IMR-90 (cell line): Measurements from ENCODE around the gene DCD. TPM values are rescaled to one million over a fixed set of nuclear protein-coding genes. Genes with fewer than 3 reads are reported as not detected.

Experiments
- ATAC-seq: fragments of 200-7000 bp; cut with Tn5 transposase; 2 replicates; pipeline ENCODE4 v1.9.1; 2020; ENCODE audit warnings: low read depth, mild to moderate bottlenecking, moderate library complexity
- BruUV-seq: library from RNA; stranded (reverse); fragments of 400-500 nt; replicated peaks from 2 replicates; lab custom pipeline; 2021; lab: Mats Ljungman, UMichigan
- CTCF ChIA-PET: fragments of 300-600 bp; formaldehyde crosslinking; extraction: SDS; loops from one replicate; lab custom pipeline; 2021; ENCODE audit warnings: antibody characterized with exemption; lab: Yijun Ruan, JAX
- POLR2A ChIA-PET: fragments of 300-600 bp; sonication (Branson Sonifier 250); formaldehyde crosslinking; loops from one replicate; lab custom pipeline; 2022; ENCODE audit warnings: antibody characterized with exemption; ENCODE audit not compliant: unreplicated experiment; lab: Charles Lee
- DNase-seq: peaks from one replicate; pipeline ENCODE4 v3.0.0; 2013
- H2AFZ ChIP-seq: replicated peaks from 2 replicates; pipeline ENCODE3; 2013; ENCODE audit warnings: low read length, mild to moderate bottlenecking; ENCODE audit not compliant: poor library complexity
- H2AK5ac ChIP-seq: 2 replicates; pipeline ENCODE4 v1.6.1; 2013; ENCODE audit warnings: low read depth, low read length, inconsistent platforms
- H2AK9ac ChIP-seq: replicated peaks from 2 replicates; pipeline ENCODE3; 2013; ENCODE audit warnings: mild to moderate bottlenecking, low read depth, low read length, moderate library complexity; ENCODE audit not compliant: poor library complexity
- H2BK120ac ChIP-seq: 2 replicates; pipeline ENCODE4 v1.6.1; 2013; ENCODE audit warnings: low read depth, low read length, inconsistent platforms
- H2BK15ac ChIP-seq: 3 replicates; pipeline ENCODE4 v1.6.1; 2013; ENCODE audit warnings: low read depth, low read length, inconsistent platforms
- H2BK20ac ChIP-seq: 2 replicates; pipeline ENCODE4 v1.6.1; 2013; ENCODE audit warnings: low read depth, mild to moderate bottlenecking, inconsistent platforms, low read length, moderate library complexity
- H2BK5ac ChIP-seq: 2 replicates; pipeline ENCODE4 v1.6.1; 2013; ENCODE audit warnings: mild to moderate bottlenecking, low read depth, low read length, inconsistent platforms; ENCODE audit not compliant: poor library complexity, severe bottlenecking
- H3K14ac ChIP-seq: replicated peaks from 2 replicates; pipeline ENCODE4 v1.6.1; 2013; ENCODE audit warnings: low read depth, low read length, inconsistent platforms
- H3K18ac ChIP-seq: 2 replicates; pipeline ENCODE4 v1.6.1; 2013; ENCODE audit warnings: low read depth, low read length, control low read depth
- H3K23ac ChIP-seq: 2 replicates; pipeline ENCODE4 v1.6.1; 2013; ENCODE audit warnings: low read depth, low read length, inconsistent platforms
- H3K27ac ChIP-seq: 2 replicates; pipeline ENCODE4 v1.5.1; 2013; ENCODE audit warnings: mild to moderate bottlenecking, control low read depth, low read length; ENCODE audit not compliant: insufficient read depth
- H3K27me3 ChIP-seq: 2 replicates; pipeline ENCODE4 v1.6.1; 2013; ENCODE audit warnings: low read length; ENCODE audit not compliant: control insufficient read depth, insufficient read depth
- H3K36me3 ChIP-seq: 2 replicates; pipeline ENCODE4 v1.6.1; 2013; ENCODE audit warnings: low read length, mixed read lengths; ENCODE audit not compliant: control insufficient read depth, insufficient read depth
- H3K4ac ChIP-seq: 2 replicates; pipeline ENCODE4 v1.6.1; 2013; ENCODE audit warnings: low read depth, low read length, inconsistent platforms
- H3K4me1 ChIP-seq: 2 replicates; pipeline ENCODE4 v1.6.1; 2013; ENCODE audit warnings: low read length, mixed read lengths; ENCODE audit not compliant: control insufficient read depth, insufficient read depth
- H3K4me2 ChIP-seq: 2 replicates; pipeline ENCODE4 v1.6.1; 2013; ENCODE audit warnings: low read depth, mild to moderate bottlenecking, control low read depth, low read length, moderate library complexity
- H3K4me3 ChIP-seq: 2 replicates; pipeline ENCODE4 v1.5.1; 2013; ENCODE audit warnings: low read depth, mild to moderate bottlenecking, control low read depth, low read length, moderate library complexity; ENCODE audit not compliant: insufficient read depth
- H3K56ac ChIP-seq: 2 replicates; pipeline ENCODE4 v1.6.1; 2013; ENCODE audit warnings: low read length, inconsistent platforms; ENCODE audit not compliant: insufficient read depth; ENCODE audit errors: extremely low read depth
- H3K79me1 ChIP-seq, 2 experiments: 2 replicates each; pipeline ENCODE4 v1.6.1; 2013; ENCODE audit warnings: low read length in 2 of 2, inconsistent platforms in 1 of 2, low read depth in 1 of 2
- H3K9ac ChIP-seq: 2 replicates; pipeline ENCODE4 v1.6.1; 2013; ENCODE audit warnings: low read depth, low read length, control low read depth
- H3K9me1 ChIP-seq: 2 replicates; pipeline ENCODE4 v1.6.1; 2013; ENCODE audit warnings: low read length, inconsistent platforms; ENCODE audit not compliant: insufficient read depth
- H3K9me3 ChIP-seq: 2 replicates; pipeline ENCODE4 v1.6.1; 2013; ENCODE audit warnings: low read length; ENCODE audit not compliant: control insufficient read depth, insufficient read depth
- H4K20me1 ChIP-seq: 2 replicates; pipeline ENCODE4 v1.6.1; 2013; ENCODE audit warnings: low read length, inconsistent platforms; ENCODE audit not compliant: insufficient read depth
- H4K5ac ChIP-seq: 2 replicates; pipeline ENCODE4 v1.6.1; 2013; ENCODE audit warnings: mild to moderate bottlenecking, low read depth, low read length, control low read depth
- H4K8ac ChIP-seq, 2 experiments: 2 replicates each; pipeline ENCODE4 v1.6.1; 2013; ENCODE audit warnings: low read depth in 2 of 2, low read length in 2 of 2, control low read depth in 1 of 2, inconsistent platforms in 1 of 2
- H4K91ac ChIP-seq: 2 replicates; pipeline ENCODE4 v1.6.1; 2013; ENCODE audit warnings: low read depth, low read length, inconsistent platforms; ENCODE audit not compliant: insufficient read depth
- RAD21 ChIP-seq: IDR thresholded peaks from 2 replicates; pipeline ENCODE4 v1.6.1; 2012; ENCODE audit warnings: low read length, improper control_type of control experiment
- RFX5 ChIP-seq: IDR thresholded peaks from 2 replicates; pipeline ENCODE4 v1.8.0; 2012; ENCODE audit warnings: low read depth, mild to moderate bottlenecking, low read length, moderate library complexity
- WGBS, 2 experiments: methylation state at CpG; one replicate each; pipeline versions ENCODE4 v1.1.5 to v1.1.7; 2013; ENCODE audit warnings: missing lambda C conversion rate in 2 of 2; ENCODE audit not compliant: insufficient read length in 1 of 2; ENCODE audit errors: extremely low coverage in 2 of 2; 5-methylcytosine and 5-hydroxymethylcytosine counted together
- dilution Hi-C: fragments of 300-500 bp; cut with HindIII; formaldehyde crosslinking; loops from one replicate; pipeline ENCODE4 v1.14.3; 2018; ENCODE audit warnings: low sequenced_read_pairs; ENCODE audit not compliant: unreplicated experiment
- in situ Hi-C: fragments of 300-500 bp; cut with MboI; formaldehyde crosslinking; loops from 3 replicates; pipeline ENCODE4 v1.14.3; 2019; ENCODE audit warnings: low sequenced_read_pairs, inconsistent platforms, mixed read lengths
- intact Hi-C: fragments of 100-400 bp; cut with micrococcal nuclease; formaldehyde crosslinking; loops from 2 replicates; pipeline ENCODE4 v1.10.0; 2022
- polyA plus RNA-seq, 3 experiments: library from polyadenylated mRNA; depleted of rRNA; stranded (reverse); fragments of >200 nt; gene quantifications; 2 replicates each; pipeline ENCODE4 v1.2.3, GENCODE V29; 2012; ENCODE audit warnings: low replicate concordance in 1 of 3
- total RNA-seq: library from RNA; depleted of rRNA; stranded (reverse); fragments of >200 nt; gene quantifications from 2 replicates; pipeline ENCODE4 v1.2.3, GENCODE V29; 2012
- TF ChIP-seq, protein P1 (sequence below): fragments of 150-350 bp; IDR thresholded peaks from 2 replicates; pipeline ENCODE4 v1.6.1; 2016; ENCODE audit warnings: low read depth, mild to moderate bottlenecking, low read length, moderate library complexity, borderline replicate concordance
- TF ChIP-seq, protein P2 (sequence below): conservative IDR thresholded peaks from 2 replicates; pipeline ENCODE4 v1.5.1; 2012; ENCODE audit warnings: mild to moderate bottlenecking, low read depth, low read length, improper control_type of control experiment

The DCD gene
- total and polyA plus RNA-seq, 2 of the 4 experiments (the other 2 are of a cell fraction) = not detected

DNA sequence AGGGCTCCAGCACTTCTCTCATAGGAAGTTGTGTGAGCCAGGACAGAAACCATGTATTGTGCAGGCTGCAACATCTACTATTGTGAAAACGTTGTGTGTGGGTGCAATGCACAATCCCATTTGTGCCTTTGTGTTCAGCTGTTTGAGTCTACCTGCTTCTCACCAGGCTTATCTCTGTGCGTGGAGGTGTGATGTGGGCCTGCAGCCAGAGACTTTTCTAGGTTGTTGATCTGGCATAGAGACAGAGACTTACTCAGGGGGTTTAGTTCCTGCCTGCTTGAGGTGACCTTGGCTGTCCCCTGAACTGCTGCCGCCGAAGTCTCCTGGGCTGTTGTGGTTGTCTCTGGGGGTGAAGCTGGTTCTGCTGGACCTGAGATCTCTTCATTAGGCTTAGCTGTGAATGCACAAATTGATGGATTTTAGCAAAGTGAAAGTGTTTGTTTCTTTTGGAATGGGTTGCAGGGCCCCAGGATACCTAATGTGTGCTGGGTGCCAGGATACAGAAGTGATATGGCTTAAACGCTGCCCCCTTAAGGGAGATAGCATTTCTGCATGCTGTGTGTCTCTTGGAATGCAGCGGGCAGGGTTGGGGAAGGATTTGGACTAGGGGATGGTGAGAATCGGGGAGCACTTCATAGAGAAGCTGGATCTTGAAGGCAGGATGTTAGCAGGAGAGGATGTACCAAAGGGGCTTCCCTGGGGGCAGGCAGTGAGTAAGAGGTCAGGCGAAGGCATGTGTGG lies 16.0 kb downstream of the DCD start:
- CTCF ChIA-PET = interaction anchor here (0.6 to 0.9 kb wide), 2 partner anchors 27 to 36 kb away, joined by 4 read pairs; no protein-coding TSS in a partner anchor
- in situ Hi-C loops = no loop called here
- H2AK9ac ChIP-seq = no peak overlapping the region

More for the DNA sequence above, 16.0 kb downstream of the DCD start:
- POLR2A ChIA-PET = no interaction called here
- H3K27ac ChIP-seq = no peak overlapping the region
- H4K5ac ChIP-seq = no peak overlapping the region
- H3K79me1 ChIP-seq = no peaks in the 10 kb centered on the region
- no peak overlapping the region for H2BK15ac ChIP-seq
- 38% methylated on average over 4 of the region's 8 CpGs; no CpG with 5 or more reads in 1 of the 2 experiments for WGBS, 2 experiments
- DNase-seq (no peak), ATAC-seq (no peak)
- H3K9me1 ChIP-seq = no peaks in the 10 kb centered on the region
- H2AK5ac ChIP-seq = no peak overlapping the region
- H2BK5ac ChIP-seq = no peak overlapping the region
- H3K36me3 ChIP-seq = no peaks in the 10 kb centered on the region
- H3K27me3 ChIP-seq = no peaks in the 10 kb centered on the region
- H3K4me3 ChIP-seq = no peak overlapping the region
- no peak overlapping the region for H3K4me2 ChIP-seq
- intact Hi-C loops (no loop called here), dilution Hi-C loops (no loop called here)
- no peak overlapping the region for H3K18ac ChIP-seq
- no peak overlapping the region for H2AFZ ChIP-seq
- no peak overlapping the region for H4K91ac ChIP-seq
- H3K4ac ChIP-seq = no peak overlapping the region
- H2BK120ac ChIP-seq = no peak overlapping the region
- no peak overlapping the region for H4K8ac ChIP-seq
- TF ChIP-seq, protein P1, sequence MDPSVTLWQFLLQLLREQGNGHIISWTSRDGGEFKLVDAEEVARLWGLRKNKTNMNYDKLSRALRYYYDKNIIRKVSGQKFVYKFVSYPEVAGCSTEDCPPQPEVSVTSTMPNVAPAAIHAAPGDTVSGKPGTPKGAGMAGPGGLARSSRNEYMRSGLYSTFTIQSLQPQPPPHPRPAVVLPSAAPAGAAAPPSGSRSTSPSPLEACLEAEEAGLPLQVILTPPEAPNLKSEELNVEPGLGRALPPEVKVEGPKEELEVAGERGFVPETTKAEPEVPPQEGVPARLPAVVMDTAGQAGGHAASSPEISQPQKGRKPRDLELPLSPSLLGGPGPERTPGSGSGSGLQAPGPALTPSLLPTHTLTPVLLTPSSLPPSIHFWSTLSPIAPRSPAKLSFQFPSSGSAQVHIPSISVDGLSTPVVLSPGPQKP = no peak
- TF ChIP-seq RFX5 (no peak), RAD21 (no peak)
- TF ChIP-seq, protein P2, sequence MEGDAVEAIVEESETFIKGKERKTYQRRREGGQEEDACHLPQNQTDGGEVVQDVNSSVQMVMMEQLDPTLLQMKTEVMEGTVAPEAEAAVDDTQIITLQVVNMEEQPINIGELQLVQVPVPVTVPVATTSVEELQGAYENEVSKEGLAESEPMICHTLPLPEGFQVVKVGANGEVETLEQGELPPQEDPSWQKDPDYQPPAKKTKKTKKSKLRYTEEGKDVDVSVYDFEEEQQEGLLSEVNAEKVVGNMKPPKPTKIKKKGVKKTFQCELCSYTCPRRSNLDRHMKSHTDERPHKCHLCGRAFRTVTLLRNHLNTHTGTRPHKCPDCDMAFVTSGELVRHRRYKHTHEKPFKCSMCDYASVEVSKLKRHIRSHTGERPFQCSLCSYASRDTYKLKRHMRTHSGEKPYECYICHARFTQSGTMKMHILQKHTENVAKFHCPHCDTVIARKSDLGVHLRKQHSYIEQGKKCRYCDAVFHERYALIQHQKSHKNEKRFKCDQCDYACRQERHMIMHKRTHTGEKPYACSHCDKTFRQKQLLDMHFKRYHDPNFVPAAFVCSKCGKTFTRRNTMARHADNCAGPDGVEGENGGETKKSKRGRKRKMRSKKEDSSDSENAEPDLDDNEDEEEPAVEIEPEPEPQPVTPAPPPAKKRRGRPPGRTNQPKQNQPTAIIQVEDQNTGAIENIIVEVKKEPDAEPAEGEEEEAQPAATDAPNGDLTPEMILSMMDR = no peak
- no peaks in the 10 kb centered on the region for H3K4me1 ChIP-seq
- BruUV-seq = no TSS peak
- no peaks in the 10 kb centered on the region for H4K20me1 ChIP-seq
- H2BK20ac ChIP-seq = no peak overlapping the region
- H3K14ac ChIP-seq = no peak overlapping the region
- no peak overlapping the region for H3K9ac ChIP-seq
- no peaks in the 10 kb centered on the region for H3K9me3 ChIP-seq
- H3K56ac ChIP-seq = no peak overlapping the region
- H3K23ac ChIP-seq = no peak overlapping the region
